NCI-H82 (cell line): ENCODE data around the gene HNRNPUL1.

ENCODE experiments used
- DNase-seq: peaks from one replicate; lab custom pipeline; 2025; lab: John Stamatoyannopoulos, UW

Gene HNRNPUL1

DNA sequence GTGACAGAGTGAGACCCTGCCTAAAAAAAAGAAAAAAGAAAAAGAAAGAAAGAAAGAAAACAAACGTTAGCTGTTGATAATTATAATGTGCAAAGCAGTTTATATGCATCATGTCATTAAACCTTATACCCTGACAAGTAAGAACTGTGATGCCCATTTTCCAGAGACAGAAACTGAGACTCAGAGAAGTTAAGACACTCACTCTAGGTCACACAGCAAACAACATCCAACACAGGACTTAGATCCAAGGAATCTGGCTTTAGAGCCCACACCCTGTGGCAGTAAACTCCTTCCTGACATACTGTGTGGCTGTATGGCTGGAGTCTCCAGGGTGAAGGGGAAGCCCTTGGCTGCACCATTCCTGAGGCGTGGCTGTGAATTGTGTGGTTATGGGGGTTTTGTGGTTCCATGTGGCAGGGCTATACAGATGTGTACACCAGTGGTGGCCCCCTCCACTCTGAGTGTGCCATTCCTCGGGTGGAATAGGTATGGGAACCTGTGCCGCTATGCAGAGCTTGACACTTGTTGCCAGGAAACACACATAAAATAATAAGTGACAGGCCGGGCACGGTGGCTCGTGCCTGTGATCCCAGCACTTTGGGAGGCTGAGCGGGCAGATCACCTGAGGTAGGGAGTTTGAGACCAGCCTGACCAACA lies 29.5 kb upstream of the HNRNPUL1 start:
- no peak for DNase-seq

DNA sequence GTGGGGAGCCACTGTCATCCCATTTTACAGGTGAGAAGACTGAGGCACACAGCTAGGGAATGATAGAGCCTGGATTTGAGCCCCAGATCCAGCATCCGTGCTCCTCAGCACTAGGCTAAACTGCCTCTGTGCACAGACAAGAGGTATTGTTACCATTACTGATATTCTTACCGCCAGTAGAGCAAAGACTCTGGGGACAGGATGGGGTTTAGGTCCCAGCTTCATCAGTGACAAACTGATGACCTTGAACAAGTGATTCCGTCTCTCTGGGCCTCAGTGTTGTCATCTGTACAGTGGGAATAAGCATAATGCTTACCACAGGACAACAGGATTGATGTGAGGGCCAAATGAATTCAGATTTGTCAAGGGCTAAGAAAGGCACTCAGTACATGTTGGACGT lies 28.7 kb upstream of the HNRNPUL1 start:
- no peak for DNase-seq

DNA sequence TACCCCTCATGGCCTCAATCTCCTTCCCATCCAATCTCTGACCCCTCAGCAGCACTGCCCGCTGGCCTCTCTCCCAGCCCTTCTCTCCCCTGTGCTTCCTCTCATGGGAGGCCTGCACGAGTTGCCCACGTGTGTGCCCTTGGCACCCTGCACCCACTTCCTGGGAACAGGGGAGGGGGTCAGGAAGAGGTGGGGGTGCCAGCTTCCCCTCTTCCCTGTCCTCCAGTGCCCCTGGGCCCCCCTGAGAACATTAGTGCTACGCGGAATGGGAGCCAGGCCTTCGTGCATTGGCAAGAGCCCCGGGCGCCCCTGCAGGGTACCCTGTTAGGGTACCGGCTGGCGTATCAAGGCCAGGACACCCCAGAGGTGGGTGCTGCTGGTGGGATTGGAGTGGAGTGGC lies 25.9 kb upstream of the HNRNPUL1 start:
- DNase-seq: no peak

DNA sequence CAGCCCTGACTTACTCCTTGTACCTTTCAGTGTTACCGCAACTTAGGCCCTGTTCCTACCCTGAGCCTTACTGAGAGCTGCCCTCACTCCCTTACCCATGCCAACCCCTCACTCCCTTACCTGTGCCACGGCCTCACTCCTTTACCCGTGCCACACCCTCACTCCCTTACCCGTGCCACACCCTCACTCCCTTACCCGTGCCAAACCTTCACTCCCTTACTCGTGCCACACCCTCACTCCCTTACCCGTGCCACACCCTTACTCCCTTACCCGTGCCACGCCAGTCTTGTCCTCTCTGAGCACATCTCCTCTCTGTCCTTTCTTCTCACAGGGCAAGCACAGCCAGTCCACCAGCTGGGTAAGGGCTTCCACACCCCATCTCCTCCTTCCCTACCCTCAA lies 24.8 kb upstream of the HNRNPUL1 start:
- no peak for DNase-seq

DNA sequence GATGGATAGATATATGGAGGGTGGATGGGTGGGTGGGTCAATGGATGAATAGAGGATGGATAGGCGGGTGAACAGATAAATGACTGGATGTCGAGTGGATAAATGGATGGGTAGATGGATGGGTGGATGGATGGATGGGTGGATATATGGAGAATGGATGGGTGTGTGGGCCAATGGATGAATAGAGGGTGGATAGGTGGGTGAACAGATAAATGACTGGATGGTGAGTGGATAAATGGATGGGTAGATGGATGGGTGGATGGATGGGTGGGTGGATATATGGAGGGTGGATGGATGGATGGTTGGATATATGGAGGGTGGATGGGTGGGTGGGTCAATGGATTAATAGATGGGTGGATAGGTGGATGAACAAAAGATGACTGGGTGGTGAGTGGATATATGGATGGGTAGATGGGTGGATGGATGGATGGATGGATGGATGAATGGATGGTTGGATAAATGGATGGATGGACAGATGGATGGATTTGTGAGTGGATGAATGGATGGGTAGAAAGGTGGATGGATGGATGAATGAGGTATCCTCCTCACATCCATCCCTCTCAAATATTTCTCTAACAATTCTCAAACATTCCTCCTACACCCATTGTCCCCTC lies 24.1 kb upstream of the HNRNPUL1 start:
- no peak for DNase-seq

DNA sequence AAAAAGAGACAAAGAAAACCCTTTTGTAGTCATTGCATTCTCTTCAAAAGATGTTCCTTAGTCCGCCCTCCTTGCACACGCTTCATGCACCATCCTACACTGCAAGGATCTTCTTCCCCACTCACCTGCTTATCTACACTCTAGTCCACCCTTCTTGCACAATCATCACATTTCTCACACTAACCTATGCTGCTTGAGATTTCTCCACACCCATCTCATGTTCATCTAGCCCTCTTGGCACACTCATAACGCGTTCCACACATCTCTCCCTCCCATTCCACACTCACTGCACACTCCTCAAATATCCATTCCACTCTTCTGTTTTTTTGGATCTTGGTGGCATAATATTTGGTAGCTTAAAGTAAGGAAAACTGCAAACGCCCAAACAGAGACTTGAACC lies 22.3 kb upstream of the HNRNPUL1 start:
- DNase-seq: no peak

DNA sequence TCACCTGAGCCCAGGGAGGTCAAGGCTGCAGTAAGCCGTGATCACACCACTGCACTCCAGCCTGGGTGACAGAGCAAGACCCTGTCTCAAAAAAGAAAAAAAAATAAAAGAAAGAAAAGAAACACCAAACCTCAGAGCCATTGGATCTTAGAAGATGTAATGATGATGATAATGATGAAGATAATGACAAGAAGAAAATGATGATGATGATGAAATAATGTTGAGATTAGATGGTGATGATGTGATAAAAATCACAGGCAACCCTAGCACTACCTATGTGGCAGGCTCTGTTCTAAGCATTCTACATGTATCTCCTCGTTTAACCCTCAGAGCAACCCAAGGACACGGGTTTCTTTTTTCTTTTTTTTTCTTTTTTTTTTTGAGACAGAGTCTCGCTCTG lies 20.1 kb upstream of the HNRNPUL1 start:
- DNase-seq: no peak

DNA sequence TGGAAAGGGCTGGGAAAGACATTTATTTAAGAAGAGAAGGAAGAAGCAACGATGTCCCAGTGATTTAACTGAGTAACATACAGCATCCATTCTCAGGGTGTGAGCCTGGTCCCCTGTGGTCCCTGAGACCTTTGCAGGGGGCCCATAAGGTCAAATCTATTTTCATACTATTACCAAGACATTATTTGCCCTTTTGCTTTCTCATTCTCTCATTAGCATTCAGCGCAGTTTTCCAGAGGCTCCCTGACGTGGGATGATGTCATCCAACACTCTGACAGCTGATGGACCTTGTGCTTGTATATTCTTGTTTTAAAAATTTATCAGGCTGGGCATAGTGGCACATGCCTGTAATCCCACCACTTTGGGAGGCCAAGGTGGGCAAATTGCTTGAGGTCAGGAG lies 18.3 kb upstream of the HNRNPUL1 start:
- no peak for DNase-seq

DNA sequence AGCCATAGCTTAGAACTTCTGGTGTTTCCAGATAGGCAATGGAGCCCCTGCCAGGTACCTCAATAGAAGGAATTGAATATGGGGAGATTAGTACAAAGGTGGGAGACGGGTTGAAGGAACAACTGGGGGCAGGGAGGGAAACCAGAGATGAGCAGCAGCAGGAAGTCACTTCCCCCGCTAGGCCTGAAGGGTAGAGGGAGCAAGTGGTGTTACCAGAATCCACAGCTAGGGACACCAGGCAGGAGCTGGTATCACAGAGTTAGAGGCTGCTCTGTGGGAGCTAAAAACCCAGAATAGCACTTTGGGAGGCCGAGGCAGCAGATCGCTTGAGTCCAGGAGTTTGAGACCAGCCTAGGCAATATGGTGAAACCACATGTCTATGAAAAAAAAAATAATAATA lies 15.3 kb upstream of the HNRNPUL1 start:
- DNase-seq: peak; percentile 23

DNA sequence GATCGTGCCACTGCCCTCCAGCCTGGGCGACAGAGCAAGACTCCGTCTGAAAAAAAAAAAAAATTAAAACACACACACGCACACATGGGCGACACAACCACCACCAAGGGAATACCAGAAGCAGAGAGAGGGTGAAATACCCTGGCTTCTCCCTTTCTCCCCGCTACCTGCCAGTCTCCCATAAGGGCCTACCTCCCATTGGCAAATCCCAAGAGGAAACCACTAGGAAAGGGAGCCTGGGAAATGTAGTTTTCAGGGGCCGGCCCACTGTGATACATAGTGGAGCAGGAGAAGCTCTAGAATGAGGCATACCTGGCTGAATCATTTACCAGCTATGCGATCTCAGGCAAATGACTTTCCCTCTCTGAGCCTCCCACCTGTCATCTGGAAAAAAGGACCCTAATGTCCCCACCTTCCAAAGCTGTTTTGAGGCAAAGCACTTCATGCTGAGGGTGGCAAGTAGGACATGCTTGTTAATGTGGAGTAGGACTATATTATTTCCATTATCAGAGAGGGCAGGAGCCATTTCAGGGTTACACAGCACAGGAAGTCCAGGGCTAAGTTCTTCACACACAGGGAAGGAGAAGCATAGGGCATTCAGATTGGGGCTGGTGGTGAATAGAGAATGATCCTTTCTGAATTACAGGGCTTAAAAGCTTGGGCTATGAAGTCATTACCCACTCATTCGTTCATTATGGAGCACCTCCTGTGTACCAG lies 14.3 kb upstream of the HNRNPUL1 start:
- peak; percentile 59 for DNase-seq

DNA sequence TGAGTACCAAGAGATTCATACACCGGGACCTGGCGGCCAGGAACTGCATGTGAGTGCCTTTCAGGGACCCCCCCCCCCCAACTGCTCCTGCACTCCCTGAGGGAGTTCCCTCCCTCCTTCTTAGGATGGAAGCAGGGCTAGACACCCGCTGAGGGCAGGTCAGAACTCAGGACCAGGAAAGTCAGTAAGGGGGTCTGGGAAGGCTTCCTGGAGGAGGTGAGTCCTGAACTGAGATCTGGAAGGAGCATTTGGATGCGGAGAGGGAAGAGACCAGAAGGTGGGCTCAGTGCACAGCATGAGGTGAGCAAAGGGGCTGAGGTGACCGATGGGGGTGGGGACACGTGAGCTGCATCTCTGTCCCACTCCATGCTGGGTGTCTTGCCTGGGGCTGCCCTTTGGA lies 10.5 kb upstream of the HNRNPUL1 start:
- no peak for DNase-seq

DNA sequence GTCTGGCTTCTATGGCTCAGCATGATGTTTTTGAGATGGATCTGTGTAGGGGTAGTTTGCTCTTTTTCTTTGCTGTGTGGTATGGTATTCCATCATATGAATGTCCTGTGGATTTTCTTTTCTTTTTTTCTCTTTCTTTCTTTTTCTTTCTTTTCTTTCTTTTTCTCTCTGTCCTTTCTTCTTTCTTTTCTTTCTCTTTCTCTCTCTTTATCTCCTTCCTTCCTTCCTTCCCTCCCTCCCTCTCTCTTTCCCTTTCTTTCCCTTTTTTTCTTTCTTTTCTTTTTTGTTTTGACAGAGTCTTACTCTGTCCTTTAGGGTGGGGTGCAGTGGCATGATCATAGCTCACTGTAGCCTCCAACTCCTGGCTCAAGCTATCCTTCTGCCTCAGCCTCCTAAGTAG lies 9.0 kb upstream of the HNRNPUL1 start:
- DNase-seq: no peak

DNA sequence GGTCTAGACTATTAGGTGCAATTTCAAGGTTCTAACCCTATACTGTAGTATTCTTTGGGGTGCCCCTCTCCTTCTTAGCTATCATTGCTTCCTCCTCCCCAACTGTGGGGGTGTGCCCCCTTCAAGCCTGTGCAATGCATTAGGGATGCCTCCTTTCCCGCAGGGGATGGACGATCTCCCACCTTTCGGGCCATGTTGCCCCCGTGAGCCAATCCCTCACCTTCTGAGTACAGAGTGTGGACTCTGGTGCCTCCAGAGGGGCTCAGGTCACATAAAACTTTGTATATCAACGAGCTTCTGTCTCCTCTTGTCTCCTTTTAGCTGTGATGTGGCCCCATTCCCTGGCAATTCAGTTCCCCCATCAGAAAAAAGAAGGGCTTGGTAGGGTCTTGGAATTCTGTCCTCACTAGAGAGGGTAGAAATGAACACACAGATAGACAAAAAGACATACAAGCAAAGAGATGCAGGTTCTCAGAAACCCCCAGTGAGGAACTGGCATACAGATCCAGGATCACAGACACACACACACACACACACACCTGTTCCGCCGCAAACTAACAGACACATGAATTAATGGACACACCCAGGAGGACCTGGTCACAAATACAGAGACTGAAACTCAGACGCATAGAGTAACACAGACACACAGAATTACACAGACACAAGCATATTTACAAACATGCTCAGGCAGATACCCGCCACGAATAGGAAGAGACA lies 2.5 kb upstream of the HNRNPUL1 start:
- no peak for DNase-seq

DNA sequence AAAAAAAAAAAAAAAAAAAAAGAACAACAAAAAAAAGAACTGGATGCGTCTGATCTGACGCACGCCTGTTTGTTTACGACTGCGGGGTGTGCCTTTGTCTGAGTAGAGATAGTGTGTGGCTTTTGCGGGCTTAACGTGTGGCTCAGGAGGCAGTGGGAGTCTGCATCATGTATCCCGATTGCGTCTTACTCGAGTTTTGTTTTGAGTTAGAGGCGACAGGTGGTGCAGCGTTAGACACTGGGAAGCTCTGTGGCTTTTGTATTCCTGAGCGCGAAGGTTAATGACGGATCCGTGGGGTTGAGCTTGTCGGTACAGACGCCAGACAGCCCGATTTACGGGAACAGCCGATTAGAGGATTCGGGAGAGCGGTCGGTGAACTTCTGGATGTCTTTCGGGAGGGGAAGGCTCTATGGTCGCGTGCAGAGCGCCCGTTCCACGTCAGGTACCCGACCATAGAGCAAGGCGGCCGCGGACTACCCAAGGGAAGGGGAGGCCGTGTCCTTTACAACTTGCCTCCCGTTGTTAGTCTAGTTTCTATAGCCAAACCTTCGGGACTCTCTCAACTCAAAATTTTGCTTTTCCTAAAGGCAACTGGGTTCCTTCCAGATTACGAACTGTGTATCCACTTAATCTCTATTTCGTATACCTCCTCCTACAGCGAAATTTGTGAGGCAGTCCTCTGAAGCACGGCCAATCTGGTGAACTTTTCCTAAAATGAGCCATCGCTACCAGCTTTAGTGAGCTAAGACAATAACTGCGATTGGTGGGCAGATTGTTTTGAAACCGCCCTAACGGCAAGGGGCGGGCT lies 926 bp upstream of the HNRNPUL1 start:
- peak; percentile 87 for DNase-seq

DNA sequence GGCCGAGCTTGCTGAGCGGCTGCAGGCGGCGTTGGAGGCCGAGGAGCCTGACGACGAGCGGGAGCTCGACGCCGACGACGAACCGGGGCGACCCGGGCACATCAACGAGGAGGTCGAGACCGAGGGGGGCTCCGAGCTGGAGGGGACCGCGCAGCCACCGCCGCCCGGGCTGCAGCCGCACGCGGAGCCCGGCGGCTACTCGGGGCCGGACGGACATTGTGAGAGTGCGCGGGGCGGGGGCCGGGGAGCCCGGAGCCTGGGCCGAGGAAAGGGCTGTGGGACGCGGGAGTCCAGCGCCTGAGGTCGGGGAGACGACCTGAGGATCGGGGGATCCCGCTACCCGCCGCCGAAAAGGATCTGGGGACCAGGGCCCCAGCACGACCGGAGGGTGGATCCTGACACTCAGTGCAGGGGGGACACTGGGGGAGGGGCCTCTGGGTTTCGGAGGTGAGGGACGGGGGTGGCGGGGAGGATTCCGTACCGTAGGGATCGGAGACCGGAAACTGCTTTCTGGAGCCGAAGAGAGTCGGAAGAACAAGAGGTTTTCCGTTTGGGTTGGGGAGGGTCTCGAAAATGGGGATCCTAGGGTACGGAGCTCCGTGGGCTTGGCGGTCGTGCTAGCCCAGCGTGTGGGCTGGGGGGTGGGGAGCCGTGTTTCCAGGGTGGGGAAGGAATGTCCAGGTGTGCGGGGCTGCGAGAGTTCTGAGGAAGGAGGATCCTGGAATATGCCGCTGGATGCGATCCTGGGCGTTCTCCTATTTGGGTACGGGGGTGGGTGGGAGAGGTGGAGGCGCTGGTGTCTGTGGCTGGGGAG lies 616 bp downstream of the HNRNPUL1 start:
- DNase-seq: peak; percentile 74

DNA sequence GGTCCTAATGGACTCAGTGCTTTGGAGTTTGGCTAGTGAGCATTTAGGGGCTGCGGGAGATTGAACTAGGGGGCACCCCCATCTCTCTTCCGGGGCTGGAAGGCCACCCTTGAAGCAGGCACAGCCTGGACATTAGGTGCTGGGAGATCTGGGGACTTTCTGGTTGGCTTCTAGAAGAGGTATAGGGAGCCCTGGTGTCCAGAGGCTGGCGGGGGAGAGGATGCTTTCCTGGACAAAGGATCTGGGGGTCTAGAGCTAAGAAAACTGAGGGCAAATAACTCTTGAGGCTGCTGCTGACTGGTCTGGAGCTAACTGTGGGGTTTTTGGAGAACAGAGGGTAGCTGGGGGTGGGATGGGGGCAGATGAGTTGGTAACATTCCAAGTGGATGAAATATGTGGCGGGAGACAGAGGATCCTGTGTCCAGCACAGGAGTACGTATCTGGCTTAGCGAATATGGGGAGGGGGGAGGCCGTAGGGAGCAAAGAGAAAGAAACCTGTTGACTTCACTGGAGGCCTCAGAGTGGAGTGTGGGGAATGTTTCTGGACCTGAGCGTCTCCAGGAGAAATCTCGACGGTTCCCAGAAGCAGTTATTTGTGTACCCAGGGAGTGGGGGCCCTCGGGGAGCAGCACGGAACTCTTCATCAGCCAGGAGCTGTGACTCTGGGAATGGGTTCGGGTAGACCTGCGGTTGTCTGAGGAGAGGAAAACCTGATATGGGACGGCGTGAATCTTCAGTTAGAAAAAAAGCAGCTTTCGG lies 1.4 kb downstream of the HNRNPUL1 start:
- DNase-seq: peak; percentile 57

DNA sequence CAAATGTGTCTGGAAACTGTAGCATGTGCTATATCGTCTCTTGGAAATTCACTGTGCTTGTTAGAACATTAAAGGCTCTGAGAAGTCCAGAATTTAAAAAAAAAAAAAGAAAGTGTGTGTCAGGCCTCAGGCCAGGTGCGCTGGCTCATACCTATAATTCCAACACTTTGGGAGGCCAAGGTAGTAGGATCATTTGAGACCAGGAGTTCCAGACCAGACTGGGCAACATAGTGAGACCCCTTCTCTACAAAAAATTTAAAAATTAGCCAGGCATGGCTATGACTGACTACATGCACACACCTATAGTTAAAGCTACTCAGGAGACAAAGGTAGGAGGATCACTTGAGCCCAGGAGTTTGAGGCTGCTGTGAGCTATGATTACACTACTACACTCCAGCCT lies 4.9 kb downstream of the HNRNPUL1 start:
- no peak for DNase-seq

DNA sequence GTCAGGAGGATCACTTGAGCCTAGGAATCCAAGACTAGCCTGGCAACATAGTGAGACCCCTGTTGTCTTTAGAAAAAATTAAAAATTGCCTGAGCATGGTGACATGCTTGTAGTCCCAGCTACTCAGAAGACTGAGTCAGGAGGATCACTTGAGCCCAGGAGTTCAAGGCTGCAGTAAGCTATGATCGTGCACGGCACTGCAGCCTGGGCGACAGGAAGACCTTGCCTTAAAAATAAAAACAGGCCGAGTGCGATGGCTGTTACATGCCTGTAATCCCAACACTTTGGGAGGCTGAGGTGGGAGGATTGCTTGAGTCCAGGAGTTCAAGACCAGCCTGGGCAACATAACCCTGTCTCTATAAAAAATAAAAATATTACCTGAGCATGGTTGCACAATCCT lies 5.4 kb downstream of the HNRNPUL1 start:
- no peak for DNase-seq

DNA sequence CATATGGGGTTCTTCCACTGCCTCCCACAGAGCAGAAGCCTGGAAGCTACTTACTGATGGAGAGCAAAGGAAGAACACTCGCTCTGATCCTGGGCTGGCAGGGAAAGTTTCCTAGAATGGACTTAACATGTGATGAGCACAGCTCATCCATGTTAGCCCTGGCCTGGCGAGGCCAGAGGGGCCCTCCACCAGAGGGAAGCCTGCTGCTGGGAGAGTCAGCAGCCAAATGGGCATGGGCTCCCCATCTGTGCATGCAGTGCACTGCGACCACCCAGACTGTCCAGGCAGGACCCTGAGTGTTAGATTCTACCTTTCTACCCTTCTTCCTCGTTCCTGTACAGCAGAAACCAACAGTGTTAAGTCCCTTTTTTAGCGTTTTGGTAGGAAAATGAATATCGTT lies 8.9 kb downstream of the HNRNPUL1 start:
- no peak for DNase-seq

DNA sequence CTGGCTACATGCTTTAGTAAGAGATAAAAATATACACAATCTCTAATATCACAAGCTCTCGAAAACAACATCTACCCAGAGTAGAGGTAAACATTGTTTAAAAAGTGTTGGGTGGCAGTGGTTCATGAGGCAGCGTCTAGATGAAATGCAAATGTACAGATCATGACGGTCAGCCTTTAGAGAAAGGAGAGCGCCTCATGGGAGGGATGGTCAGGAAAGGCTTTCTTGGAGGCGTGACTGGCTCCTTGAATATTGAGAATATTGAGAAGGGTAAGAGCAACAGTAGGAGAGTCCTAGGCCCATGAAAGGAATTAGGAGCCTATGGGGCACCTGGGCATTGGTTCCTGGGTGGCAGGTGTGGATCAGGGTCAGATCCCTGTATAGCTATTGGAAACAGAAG lies 10.6 kb downstream of the HNRNPUL1 start:
- DNase-seq: no peak
